CD4-positive, alpha-beta T cell treated with Interferon alpha-2 for 1 hour (primary cell): ENCODE data around the gene HSPBP1.
"Not testable (repeated sequence)": the region's sequence is repeated elsewhere in the genome, so short reads cannot be mapped to it uniquely, and the experiment has no call there.

Experiments used
- DNase-seq, 2 donors: peaks; one replicate each; pipeline ENCODE4 v3.0.0-alpha.2; 2020 to 2022

HSPBP1 gene

DNA sequence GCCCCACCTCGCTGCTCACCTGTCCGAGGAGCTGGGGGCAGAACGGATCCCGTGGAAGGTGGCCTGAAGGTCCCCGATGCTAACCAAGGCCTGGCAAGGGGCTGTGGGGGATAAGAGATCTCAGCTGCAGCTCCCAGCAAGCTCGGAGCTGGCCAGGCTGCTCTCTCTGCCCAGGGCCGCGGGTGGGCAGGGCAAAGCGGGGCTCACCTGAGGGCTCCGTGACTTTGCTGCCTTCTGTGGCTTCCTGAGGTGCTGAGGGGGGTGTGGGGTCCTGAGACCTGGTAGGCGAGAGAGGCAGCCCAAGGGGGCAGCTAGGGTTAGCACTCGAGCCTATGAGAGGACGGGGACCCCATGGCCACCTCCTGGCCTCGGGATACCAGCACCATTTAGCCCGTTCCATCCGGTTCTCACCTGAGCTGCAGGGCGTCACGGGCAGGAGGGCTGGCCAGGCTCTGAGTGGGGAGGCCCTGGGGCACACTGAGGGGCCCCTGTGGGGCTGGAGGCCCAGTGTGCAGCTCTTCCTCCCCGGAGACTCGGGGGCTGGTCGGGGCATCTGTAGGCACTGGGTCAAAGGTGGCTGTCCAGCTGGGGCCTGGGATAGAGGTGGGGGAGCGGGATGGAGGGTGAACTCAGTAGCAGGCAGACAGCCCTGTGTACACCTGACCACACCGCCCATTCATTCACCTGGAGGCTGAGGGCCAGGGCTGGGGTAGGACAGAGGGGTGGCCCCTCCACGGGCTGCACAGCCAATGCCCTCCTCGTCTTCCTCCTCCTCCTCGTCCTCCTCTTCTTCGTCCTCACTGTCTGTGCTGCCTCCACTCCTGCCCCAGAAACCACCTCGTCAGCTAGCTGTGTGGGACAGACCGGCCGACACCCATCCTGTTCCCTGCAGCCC, 48.3 kb downstream of the HSPBP1 start:
- DNase-seq: no peak

DNA sequence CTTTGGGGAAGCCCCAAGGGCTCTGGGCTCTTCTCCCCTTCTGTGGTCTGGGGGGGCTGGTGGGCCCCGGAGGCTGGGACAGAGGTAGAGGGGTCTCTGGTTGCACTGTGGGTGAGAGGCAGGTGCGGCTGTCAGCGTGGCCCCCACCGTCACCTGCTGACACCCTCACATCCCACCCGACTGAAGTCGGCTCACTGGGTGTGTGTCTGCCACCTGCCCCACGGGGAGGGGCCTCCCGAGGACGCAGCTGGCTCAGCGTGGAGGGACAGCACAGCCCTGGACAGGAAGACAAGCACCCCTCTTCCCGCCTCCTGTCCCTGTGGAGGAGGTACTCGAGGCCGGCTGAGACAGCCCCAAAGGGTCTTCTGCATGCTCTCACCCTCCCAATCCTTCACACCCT, 49.1 kb downstream of the HSPBP1 start:
- DNase-seq: no peak

- DNase-seq: no peak
Observed at GRCh38 chr19:55230329-55230728, 49.6 kb downstream of the HSPBP1 start.

DNA sequence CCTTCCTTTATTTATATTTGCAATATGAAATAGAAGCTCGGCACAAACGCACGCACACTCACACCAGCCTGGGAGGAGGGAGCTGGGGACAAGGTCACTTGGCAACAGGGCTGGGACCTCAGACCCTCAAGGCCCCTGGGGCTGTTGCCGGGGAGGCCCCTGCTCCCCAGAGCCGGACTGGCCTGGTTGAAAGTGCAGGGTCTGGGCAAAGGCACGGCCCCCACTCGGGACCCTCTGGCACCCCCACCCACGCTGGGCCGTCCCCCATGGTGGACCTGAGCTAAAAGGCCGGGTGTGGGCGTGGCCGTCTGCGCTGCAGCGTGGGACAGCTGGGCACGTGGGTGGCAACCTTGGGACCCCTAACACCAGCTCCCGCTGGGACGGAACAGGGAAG, 50.1 kb downstream of the HSPBP1 start:
- DNase-seq: no peak

GRCh38 chr19:55229145-55229788, 50.6 kb downstream of the HSPBP1 start:
- DNase-seq: no peak

- DNase-seq: no peak
Observed at GRCh38 chr19:55228403-55229031, 51.4 kb downstream of the HSPBP1 start, which contains the start of gene TMEM86B. TMEM86B (minus strand) TSS chr19:55228763; CDS start chr19:55228741, 22 bp downstream.

- DNase-seq: no peak
Observed at GRCh38 chr19:55228015-55228391, 51.9 kb downstream of the HSPBP1 start.

DNA sequence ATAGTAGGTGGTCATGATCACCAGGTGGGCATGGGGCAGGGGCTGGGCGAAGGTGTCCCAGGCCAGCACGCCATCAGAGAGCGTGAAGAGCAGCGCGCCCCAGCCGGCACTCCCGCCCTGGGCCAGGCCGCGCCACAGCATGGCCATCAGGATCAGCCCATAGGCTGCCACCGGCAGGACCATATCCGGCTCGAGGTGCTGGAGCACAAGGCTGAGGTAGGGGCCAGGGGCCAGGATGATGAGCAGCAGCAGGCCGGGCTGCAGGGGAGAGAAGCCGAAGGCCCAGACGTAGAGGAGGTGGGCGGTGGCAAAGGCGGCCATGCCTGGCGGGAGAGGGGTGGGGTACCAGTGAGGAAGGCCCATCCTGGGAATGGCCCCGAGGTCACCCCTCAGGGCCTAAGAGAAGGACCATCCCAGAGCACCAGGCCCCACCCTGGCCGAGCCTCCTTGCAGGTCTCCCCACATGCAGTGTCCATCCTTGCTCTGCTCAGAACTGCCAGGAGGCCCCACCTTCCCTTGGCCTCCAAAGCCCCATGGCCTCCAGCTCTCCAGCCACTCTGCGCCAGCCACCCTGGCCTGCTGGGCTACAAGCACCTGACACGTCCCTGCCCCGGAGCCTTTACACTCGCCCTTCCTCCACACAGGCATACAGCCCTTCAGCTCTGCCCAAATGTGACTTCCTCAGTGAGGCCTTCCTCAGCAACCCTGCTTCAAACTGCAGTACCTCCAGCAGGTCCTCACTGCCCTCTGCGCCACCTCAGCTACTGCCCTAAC, 52.5 kb downstream of the HSPBP1 start:
- DNase-seq: no peak

DNA sequence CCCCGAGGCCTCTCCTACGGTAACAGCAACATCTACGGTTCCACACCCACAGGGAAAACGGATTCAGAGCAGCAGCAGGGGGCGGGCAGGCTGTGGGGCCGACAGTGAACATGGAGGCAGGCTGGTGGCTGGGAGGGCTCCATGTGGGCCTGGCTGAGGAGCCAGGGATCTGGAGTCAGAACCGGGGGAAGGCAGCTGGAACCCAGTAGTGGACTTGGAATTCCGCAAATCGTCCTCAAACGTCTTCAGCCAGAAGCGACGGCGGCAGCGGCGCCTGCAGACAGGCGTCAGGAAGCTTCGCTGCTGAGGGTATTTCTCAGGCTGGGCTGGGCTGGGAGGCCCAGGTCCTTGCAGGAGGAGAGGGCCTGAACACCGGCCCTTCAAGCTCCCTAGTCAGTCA, 53.1 kb downstream of the HSPBP1 start:
- DNase-seq: no peak

DNA sequence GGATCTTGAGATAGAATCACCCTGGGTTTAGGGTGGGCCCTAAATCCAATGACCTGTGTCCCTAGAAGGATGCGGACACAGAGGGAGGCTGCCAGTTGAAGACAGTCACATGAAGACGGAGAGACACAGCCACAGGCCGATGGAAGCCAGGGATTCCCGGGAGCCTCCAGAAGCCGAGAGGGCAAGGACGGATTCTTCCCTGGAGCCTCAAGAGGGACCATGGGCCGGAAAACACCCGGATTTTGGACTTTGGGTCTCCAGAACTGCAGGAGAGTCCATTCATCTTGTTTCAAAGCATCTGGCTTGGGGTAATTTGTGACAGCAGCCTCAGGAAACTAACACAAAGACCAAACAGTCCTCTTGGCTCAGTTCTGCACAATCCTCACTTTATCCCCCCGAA, 53.6 kb downstream of the HSPBP1 start:
- DNase-seq: no peak

DNA sequence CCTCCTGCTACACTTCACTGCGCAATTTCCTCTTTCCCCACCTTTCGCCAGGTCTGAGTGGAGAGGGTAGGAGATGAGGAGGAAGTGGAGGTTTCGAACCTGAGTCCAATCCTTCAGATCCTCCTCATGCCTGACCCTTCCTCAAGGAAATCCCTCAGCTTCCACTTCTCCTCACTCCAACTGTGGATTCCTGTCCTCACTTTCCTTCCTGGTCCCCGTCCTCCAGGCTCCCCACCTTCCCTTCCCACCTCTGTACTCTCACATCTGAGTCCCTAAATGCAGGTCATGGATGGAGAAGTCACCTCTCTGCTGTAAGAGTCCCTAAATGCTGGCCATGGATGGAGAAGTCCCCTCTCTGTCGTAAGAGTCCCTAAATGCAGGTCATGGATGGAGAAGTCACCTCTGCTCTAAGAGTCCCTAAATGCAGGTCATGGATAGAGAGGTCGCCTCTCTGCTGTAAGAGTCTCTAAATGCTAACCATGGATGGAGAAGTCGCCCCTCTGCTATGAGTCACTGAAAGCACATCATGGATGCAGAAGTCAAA, 54.4 kb downstream of the HSPBP1 start:
- no peak for DNase-seq

GRCh38 chr19:55224679-55225414, 55.1 kb downstream of the HSPBP1 start:
- not testable (repeated sequence) for DNase-seq

GRCh38 chr19:55224038-55224665, 55.8 kb downstream of the HSPBP1 start:
- no peak for DNase-seq

DNA sequence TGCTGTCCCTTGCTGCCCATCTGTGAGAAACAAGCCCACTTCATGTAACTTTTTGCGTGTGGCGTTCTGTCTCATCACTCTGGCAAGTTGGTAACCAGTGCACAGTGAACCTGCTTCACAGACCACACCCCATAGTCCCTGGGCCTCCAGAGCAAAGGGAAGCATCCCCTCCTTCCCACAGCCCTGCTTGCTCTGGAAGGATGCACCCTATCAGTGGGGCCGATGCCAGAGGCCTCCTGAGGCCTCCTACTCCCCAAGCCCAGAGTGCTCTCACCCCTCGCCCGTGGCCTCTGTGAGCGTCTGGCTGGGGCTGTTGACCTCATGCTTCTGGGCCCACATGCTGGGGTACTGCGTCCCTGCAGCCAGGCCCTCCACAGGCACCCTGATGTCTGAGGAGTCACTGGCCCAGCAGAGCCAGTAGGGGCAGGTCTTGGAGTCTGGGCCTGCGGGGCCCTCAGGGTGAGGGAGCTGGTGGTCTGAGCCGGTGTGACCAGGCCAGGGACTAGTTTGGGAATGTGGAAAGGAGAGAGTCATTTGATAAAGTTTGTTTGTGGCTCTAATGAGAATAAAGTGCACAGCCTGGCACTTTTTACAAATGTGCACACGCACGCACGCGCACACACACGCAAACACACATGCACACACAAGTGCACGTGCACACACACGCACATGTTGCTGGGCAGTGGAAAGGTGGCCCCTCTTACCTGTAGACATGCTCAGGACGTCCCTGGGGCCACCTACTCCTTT, 56.4 kb downstream of the HSPBP1 start:
- no peak for DNase-seq

DNA sequence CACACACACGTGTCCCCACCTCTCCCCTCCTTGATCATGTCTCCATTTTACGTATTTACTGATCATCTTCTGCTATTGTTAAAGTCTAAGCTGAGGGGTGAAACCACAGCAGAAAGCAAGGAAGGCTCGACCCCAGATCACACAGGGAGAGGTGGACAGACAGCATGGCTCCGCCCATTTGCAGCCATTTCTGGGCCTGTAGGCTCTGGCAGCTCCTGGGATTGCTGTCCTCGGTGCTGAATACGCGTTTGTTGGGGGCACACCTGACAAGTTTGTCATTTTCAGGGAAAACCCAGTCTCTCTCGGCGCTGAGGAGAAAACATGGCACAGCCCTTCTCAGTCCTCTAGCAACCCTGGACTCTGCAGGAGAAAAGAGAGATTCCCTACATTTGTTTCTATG, 59.4 kb downstream of the HSPBP1 start:
- DNase-seq: no peak

DNA sequence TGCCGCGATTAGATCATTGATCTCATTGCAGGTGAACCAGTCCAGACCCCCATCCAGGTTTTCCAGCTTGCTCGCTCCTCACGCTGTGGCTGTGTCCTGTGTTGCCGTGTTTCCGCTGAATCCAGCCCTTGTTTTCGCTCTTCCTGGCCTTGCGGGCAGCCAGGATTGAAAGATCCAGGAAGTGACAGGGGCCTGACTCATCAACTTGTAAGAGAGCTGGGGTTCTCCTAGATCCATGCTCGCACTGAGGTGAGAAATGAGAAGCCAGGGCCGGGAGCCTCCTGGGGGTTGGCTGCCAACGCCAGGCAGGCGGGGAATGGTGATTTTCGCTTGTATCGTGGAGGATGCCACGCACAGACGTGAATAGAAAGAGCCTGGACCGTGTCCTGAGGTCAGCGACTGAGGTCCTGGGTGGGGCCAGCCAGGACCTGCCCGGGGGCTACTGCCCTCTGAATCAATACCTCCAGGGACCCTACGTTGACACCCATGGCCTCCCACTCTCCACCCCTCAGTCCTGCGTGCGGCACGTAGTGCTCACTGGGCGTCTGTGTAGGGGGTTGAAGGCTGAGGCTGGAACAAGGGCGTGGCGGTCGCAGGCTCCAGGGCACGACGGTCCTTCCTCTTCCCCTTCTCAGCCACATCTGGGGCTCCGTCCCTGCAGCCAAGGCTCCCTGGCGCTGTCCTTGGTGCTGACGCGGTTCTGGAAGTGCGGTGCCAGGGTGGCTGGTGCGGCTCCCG, 63.3 kb downstream of the HSPBP1 start:
- peak; percentile 39 to 47 for DNase-seq

DNA sequence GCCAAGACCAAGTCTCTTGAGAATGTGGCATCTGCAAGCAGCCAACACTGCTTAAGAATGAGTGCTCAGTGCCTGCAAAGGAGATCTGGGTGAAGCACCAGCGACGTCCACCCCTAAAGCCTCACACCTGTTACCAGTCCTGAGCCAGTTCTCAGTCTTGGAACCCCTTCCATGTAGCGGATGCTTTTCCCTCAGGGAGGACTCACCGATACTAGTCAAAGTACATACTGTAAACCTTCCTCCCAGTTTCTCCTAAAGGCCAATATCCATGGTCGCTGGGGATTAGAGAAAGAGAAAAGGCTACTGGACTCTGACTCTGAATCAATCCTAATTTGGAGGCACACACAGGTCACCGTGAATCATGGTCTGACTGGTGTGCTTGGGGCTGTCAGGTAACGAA, 66.4 kb downstream of the HSPBP1 start:
- no peak for DNase-seq

DNA sequence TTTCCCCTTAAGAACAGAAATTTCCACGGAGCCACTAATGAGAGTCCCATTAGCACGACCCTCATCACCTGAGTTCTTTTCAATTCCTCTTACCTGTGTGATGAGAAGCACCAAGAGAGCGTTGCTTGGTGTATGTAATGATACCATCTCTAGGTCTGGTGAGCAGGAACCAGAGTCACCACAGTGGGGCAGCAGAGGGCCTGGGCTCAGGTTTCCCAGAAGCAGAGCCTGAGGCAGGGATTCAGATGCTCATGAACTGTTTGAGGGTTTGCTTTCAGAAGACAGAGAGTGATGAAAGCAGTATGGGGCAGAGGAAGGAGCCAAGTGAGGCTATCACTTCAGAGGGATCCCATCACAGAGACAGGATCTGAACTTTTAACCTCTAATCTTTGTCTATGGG, 67.5 kb downstream of the HSPBP1 start:
- peak; percentile 34 to 49 for DNase-seq
